H4 (cell line): ENCODE data around the gene PDLIM5. TPM values are rescaled to one million over a fixed set of nuclear protein-coding genes. Genes with fewer than 3 reads are reported as not detected.
"Not testable (repeated sequence)": the region's sequence is repeated elsewhere in the genome, so short reads cannot be mapped to it uniquely, and the experiment has no call there.

Experiments used
- DNase-seq: peaks from one replicate; pipeline ENCODE4 v3.0.0-alpha.2; 2015; ENCODE audit warnings: low spot score
- total RNA-seq: library from RNA; depleted of rRNA; stranded (reverse); fragments of >200 nt; shearing (Covaris generic); gene quantifications from 2 replicates; pipeline ENCODE4 v1.2.3, GENCODE V29; 2014

PDLIM5 gene
- total RNA-seq, 1 experiment from 2014 or later, result 34.7 TPM

DNA sequence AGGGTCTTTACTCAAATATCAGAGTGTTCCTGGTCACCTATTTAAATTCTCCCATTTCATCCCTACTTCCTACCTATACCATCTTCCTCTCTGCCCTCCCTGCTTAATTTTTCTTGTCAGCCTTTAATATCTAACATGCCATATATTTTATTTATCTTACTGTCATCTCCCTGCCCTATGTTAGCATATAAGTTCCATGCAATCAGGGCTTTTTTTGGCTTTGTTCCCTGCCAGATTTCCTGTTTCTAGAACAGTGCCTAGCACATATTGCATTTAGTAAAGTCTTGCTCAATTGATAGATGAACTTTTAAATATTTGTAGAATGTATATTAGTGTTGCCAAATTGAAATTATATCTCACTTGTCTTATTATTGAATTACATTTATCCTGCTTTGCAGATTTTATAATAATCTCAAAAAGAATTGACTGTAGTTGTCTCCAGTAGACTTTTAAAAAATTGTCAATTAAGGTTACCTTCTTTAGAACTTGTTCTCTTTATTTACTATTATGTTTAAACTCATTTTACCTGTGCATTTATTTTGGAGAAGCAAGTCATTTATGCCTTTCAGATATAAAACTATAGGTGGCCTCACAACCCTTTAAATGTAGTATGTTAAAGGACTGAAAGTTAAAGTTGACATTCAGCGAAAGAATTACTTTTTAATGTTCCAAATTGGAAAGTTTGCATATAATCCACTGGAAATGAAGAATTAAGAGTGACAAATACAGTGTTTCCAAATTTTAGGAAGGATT, 197.8 kb downstream of the PDLIM5 start:
- no peak for DNase-seq

DNA sequence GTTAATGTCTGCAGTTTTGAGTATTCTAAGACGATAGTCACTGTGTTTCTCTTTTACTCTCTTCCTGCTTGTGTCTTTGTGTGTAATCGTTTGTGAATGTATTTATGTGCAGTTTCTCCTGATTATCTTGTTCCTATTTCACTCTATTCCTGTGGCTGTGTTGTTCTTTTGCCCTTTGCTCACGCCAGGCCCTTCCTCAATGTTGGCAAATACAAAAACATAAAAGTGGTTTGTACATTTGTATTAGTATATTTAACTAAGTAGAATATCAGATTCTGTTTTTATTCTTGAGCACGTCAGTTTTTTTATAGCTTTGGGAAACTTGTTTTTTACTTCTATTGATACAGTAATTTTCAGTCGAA, 198.4 kb downstream of the PDLIM5 start:
- no peak for DNase-seq

DNA sequence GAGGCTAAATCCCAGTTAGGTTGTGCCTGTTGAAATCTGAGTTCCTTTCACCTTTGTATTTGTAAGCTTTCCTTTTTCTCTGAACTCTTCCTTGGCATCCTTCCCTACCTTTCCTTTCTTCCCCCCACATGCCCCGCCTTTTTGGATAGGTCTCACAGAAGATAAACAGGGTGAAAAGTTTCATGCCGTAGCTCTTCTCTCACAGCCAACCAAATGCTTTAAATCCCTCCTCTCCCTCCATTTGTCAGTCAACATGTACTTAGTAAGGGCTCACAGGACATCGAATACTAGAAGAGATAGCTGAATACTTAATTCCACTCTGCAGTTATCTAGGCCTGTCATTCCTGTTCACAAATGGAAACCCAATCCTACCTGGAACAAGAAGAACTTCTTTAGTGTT, 198.9 kb downstream of the PDLIM5 start:
- DNase-seq, result no peak

DNA sequence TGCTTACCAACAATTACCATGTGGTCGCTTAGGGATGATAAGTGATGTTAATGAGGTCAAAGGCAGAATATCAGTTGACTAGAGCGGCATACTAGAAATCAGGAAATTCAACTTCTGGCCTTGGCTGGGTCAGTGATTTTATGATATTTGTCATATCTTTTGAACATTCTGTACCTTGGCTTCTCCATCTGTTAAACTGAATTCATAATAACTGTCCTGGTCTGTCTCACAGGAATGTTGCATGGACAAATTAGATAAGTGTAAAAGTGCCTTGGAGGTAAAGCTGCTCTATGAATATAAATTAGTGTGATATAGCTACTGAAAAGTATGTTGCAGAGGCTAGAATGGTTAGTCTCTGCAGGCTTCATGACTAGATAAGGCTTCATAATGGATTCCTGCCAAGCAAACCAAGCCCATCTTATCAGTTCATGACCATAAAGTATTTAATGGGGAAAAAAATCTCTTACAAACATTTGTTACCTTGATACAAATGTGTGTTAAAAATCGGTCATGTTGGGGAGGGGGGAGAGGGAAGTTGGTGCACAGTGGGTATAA, 201.4 kb downstream of the PDLIM5 start:
- DNase-seq, result no peak

DNA sequence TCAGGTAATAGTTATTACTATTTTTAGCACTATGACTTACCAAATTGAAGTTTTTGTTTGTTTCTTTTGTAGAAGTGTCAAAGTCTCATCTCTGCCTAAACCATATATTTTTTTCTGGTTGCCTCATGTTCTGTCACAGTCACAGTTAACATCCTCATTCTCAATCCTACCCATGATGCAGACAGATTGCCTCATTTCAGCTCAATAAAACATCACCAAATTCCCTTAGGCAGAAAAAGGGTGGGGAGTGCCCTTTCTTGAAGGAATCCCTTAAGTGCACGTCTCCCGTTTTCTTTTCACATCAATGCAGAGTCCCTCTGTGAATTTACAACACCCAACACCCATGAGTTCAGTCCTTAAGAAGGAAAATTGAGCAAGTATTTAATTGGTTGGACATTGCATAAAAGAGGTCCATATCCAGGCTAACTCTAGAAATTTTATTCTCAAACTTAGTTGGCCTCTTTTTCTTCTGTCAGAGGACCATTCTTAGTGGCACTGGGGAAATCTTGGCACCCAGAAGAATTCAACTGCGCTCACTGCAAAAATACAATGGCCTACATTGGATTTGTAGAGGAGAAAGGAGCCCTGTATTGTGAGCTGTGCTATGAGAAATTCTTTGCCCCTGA, 202.4 kb downstream of the PDLIM5 start:
- no peak for DNase-seq

DNA sequence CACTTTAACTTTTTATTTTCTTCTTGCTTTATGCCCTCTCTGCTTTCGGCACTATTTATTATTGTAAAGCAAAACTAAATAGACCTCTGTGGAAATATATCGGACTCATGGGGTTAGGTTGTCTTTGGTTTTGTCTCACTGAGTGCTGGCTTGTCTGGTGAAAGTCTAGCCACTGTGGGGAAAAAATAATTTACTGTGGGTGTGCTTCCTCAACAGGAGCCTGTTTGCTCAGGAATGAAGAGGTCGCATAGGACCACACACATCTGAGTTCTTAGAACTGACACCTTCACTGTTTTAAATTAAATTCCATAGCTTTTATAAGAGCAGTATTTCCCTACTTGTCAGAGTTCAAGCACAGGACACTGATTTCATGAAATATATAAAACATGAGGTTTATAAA, 203.0 kb downstream of the PDLIM5 start:
- DNase-seq, result no peak

DNA sequence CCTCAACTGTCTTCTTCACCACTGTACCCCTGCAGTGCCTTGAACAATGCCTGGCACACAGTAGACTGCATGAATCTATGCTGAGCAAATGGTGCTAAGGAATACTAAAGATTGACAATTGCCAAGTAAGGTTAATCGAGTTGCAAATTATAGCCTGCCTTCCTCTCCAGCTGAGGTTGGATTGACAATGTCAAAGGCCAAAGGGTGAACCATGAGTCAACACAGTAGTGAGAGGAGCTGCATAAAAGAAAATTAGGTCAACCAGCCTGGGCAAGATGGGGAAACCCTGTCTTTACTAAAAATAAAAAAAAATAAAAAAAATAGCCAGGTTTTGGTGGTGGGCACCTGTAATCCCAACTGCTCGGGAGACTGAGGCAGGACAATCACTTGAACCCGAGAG, 208.9 kb downstream of the PDLIM5 start:
- DNase-seq, result no peak

DNA sequence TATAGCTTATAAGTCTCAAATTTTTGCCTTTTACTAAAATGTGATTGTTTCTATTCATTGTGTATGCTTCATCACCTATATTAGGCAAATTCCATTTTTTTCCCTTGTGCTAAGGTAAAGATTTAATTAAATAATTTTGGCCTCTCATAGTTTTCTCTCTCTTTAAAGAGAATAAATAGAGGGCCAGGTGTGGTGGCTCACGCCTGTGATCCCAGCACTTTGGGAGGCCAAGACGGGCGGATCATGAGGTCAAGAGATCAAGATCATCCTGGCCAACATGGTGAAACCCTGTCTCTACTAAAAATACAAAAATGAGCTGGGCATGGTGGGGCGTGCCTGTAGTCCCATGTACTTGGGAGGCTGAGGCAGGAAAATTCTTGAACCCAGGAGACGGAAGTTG, 213.3 kb downstream of the PDLIM5 start:
- not testable (repeated sequence) for DNase-seq

DNA sequence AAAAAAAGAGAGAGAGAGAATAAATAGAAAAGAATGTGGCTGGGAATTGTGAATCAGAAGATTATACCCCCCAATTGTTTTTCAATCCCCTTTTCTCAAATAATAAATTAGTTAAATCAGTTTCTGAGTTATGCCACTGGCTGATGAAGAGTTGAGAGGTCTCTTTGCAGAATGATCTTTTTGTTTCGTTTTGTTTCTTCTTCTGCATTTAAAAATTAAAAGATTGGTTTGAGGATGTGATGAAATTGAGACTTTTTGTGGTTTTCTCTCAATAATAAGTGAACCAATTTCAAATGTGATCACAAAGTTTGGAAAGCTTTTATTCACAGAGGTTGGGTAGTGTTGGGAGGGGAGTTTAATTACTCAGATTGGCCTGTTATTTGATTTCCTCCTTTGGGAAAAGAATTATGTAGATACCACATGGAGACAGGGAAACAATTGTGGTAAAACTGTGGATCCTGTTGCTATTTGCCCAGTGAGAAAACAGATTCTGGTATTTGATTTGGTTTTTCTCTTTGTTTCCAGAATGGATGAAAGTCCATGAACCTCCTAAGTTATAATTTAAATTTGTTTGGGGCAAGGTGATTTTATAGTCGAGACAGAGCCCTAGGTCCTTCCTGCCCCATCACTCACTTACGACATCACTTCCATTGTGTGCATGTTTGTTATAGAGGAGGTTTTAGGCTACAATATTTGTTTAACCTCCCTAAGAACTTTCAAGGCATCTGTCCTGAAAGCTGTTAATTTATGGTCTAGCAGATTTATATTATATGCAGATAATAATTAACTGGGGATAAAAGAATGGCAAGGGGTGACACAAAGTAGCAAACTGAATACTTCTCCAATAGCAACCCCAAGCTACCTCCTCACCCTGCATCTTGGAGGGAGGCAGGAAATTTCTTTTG, 214.0 kb downstream of the PDLIM5 start:
- DNase-seq, result no peak

DNA sequence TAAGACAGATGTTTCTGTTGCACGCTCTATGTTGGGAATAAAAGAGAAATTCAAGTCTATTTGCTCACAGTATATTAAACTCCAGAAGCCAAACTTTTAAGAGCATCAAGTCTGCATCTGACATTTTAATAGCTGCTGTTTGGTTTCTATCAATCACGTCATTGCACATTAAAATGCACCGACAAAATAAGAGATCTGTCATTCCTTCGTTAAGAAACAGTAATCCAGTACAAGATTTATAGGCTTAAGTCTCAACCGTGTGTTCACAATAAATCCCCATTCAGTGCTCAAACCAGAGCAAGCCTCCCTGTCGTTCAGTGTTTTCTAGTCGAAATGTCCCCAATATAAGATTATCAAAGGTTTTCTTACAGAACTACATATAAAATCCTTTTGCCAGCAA, 217.0 kb downstream of the PDLIM5 start:
- DNase-seq, result no peak

DNA sequence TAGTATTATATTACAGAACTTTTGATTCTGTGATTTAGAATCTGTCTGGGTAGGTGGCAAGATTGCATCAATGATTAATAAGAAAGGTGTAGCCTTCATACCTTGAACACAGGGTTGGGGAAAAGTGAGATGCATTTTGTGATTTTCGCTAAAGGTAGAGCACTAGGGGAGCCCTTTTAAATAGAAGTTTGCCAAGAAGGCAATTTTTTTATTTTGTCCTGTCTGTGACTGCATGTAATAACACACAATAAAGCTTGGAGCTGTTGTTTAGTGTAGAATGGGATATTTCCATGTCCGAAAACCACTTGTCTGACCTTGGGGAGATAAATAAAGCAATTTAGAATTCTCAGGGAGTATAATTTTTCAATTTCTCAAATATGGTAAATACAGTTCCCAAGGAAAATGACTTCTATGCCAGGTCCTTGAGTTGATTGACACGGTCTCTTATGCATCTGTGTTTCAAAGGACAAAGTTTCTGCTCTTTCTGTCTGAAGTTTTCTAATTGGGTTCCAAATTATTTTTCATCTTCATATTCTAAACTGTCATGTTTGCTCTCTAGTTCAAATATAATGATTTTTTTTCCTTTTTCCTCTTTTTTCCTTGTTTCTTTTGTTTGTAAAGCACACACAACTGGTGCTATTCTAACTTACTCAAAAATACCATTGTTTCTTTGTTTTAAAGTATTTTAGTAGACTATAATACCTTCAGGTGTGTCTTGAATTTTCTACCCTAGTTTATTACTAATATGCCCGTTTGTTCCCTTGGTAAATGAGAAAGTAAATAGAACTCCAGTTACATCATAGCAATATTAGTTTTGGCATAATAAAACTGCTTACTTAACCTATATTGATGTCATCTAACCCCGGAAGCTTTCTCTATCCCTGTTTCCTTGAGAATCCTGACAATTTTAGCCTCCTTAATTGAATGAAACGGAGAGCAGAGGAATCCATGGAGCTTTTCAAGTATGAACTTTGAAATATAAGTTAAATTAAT, 218.2 kb downstream of the PDLIM5 start:
- DNase-seq, result no peak

DNA sequence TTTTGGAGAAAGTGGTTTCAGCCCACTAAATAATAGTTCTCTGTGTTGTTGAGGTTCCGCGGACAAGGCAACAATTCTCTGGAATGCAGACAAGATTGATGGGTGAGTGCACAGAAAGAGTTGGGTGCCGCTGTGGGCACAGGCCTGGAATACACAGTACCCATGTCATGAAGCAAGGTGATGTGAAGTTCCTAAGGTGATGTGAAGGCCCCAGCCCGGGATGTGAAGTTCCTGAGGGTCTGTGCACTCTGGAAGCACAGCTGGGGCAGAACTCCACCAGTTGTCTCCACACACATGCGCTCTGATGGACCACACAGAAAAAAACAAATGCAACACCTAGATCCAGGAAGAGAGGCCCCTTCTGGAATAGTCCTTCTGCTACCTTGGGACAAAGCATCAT, 219.4 kb downstream of the PDLIM5 start:
- DNase-seq, result no peak

DNA sequence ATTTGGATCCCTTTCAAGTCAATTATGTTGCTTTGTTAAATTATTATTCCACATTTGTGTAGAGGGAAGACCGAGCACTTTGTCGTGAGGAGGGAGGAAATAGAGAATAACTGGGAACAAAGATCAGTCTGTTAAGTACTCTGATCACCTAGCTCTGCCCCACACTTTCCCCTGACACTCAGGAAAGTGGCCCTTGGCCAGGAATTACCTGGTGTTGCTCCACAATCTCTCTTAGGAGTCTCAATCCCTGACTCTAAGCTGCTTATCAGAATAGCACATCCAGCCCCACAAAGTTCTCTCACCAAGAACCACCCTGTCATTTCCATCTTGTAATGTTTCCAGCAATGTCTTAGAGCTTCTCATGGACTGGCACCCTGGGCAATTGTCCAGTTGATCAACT, 222.2 kb downstream of the PDLIM5 start:
- DNase-seq, result no peak

DNA sequence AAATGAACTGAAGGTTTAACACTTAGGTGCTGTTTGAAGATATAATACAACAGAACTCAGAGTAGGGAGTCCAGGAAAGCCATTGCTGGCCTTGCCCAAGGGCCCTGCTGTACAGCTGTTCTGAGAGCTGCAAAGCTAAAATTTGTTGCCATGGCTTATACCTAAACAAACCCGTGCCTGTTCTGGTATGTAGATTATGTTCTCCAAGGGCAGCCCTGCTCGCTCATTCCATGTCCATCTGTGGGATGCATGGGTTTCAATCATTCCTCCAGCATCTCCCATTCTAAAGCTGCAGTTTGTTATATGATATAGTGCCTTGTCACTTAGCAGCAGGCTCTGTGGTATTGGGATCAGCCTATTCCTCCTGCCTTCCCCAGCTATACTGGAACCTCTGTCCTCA, 225.2 kb downstream of the PDLIM5 start:
- DNase-seq, result no peak

DNA sequence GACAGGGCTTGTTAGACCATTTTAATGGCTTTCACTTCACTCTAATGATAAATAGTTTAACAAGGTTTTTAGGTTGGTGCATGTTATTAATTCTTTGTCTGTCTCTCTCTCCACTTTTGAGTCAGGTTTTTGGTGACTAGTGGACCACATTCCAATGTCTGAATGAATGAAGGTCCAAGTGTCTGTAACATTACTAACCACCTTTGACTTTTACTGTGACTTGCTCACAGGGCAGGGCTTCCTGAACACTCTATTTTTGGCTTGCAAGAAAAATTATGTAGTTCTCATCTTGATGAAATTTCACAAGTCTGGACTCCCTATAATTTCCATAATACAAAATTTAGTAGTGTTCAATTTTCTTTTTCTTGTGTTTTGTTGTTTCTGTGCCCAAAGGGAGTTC, 227.2 kb downstream of the PDLIM5 start:
- no peak for DNase-seq

DNA sequence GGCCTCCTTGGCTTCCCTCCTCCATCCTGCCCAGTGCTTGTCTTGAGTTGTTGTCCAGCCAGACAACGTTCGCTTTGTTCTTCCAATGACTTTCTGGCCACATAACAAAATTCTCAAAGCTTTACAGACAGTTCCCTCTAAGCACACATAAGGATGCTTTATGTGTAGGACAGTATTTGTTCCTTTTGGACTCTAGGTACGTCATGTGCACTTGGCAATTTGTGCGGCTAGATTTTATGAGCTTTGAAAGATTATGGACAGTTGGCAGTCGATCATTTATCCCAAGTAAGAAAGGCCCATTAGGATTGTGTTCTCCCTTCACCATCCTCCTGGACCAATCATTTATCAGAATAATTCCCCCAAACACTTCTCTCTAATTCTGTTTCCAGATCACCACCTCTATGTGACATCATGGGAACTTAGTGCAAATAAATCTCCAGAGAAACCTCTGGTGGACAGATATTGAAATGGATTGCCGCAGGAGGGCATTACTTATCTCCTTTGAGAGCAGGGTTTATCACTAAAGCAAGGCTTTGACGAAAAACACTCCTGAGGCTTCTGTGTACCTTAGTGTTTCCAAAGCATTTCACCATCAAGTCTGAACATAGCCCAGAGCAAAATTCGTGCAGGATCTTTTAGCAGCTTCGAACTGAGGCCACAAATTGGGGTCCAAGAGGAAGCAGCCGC, 228.6 kb downstream of the PDLIM5 start:
- no peak for DNase-seq

DNA sequence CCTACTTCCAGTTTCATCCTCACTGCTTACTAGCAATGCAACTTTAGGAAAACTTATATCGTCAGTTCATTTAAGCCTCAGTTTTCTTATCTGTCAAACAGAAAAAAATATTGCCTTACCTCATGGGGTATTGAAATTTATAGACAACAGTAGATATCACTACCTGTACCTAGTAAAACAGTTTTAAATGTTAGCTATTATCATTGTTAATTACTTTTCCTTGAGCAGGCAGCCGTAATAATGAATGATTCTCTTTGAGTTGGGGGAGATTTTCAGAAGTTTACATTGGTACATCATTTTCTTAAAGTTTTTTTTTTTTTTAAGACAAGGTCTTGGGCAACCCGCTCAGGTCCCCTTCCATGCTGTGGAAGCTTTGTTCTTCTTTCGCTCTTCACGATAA, 234.3 kb downstream of the PDLIM5 start:
- no peak for DNase-seq

DNA sequence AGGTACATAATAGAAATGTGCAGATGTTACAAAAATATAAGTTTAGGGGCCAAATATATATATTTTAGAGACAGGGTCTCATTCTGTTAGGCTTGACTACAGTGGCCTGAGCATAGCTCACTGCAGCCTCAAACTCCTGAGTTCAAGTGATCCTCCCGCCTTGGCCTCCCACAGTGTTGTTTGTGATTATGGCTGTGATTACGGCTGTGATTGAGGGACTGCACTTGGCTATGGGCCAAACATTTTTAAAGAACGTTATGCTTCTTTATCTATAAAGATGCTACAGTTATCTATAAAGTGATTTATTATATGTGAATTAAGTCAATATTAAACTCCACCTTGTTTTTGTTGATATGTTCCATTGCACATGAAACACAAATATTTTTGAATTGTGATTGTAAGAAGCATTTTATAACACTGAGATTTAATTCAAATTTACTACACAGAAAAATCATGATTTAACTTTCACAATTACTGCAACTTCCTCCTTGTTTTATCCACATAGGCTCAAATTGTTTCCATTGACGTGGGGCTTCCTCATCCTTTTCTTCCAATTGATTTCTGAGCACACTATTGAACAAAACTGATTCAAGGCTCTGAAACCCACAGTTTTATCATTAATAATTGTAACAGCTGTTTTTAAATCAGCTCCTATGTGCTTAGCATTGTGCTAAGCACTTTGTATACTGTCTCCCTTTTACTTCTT, 237.6 kb downstream of the PDLIM5 start:
- DNase-seq, result no peak

DNA sequence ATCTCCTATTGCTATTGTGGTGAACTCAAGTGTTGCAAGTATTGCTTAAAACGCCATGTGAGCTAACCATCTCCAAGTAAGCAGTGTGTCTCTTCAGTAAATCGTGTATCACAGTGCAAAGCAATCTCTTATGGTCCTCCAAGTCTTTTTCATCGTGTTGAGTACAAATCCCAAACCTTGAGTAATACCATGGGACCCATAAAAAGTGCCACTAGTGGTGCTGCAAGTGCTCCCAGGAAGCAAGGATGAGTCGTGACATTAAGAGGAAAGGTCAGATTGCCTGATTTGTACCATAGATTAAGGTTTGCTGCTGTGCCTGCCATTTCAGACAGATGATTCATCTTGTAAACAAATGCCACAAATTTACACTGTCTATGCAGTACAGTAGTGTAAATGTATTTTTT, 239.1 kb downstream of the PDLIM5 start:
- DNase-seq, result no peak

DNA sequence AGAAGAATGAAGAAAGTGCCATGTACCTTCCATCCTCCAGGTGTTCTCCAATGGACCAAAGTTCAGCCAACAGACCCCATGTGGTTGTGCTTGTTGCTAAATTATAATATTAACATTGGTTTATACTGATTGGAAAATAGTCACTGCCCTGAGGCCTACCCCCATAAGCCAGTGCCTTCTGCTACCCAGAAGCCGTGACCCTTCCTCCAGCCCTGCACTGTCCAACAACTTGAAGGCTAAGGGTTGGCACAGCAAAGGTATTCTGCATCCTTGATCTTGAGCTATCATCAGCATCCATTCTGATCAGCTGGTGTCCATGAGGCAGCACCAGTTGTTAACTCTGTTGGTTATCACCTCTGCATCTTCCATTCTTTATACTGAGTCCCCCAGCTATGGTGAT, 239.8 kb downstream of the PDLIM5 start:
- no peak for DNase-seq
